ENCODE data around the gene U2SURP. TPM values are rescaled to one million over a fixed set of nuclear protein-coding genes. Genes with fewer than 3 reads are reported as not detected.

Gene U2SURP
- polyA plus RNA-seq, 6 donors from 2014 or later: 87.3 to 188 (median 132) TPM

DNA sequence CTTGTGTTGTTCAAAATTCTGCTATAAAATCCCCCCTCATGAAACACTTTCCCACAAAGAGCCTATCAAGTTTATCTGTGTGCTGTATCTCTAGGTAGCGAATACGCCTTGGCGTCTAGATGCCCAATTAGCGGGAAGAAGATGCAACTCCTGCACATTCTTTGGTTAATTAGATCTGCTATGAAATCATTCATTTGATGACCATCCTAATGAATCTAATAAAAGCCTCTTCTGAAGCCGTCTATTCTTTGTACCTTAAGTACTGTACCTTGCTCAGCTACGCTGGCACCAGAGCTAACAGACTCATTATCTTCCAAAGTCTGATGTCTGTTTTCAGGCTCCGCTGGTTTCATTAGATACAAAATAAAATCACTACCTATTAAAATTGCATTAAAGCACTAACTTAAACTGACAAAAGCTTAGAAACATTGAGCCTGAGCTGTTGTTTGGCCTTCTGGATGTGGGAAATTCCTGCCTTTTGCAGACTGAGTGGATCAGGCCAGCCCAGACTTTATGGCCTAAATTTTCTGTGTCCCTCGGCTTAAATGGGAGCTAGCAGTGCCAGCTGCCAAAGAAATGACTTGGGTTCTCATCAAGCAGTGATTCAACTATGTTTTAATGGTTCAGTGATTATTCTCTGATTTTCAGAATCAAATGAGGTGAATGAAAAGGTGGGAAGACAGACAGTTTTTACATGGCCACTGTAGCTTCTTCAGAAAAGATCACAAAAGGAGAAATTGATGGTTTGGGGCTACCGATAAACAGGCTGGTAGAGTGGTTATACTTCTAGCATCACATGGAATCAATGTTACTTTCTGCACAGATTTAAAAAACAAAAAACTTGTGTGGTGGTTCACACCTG, 89.8 kb downstream of the U2SURP start:
- H3K4me1 Mint-ChIP-seq: no peaks in the 10 kb centered on the region
- no peak for DNase-seq
- peaks cover 0 to 5% (median 1%) of the 10 kb centered on the region in 7 donors for H3K9me3 Mint-ChIP-seq
- H3K36me3 Mint-ChIP-seq: no peaks in the 10 kb centered on the region
- no peaks in the 10 kb centered on the region for H3K27me3 Mint-ChIP-seq
- H3K4me3 Mint-ChIP-seq: no peak overlapping the region
- no peak for ATAC-seq (ENCODE audit: low read depth in 2 of 2)
- no peak overlapping the region for H3K27ac Mint-ChIP-seq

DNA sequence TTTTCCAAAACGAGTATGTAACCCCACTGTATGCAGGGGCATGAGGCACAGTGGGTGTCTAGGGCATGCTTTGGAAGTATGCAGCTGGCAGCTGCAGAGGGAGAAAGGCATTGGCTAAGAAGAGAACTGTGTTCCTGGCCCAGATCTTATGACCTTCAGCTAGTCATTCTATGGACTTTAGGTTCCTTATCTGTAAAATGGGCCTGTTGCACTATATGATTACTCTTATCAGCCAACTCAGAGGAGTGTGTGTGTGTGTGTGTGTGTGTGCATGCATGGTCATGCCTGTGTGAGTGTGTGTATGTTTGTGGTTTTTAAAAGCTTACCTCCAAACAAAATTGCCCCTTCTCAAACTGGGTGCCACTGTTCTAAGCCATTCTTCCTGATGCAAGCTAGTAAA, 90.8 kb downstream of the U2SURP start:
- Mint-ChIP-seq H3K36me3 (no peaks in the 10 kb centered on the region), H3K4me1 (no peaks in the 10 kb centered on the region), H3K9me3 (peaks cover 0 to 6% (median 3%) of the 10 kb centered on the region in 7 donors), H3K27me3 (no peaks in the 10 kb centered on the region), H3K27ac (no peak overlapping the region), H3K4me3 (no peak overlapping the region)
- DNase-seq: no peak
- ATAC-seq (ENCODE audit: low read depth in 2 of 2): no peak

DNA sequence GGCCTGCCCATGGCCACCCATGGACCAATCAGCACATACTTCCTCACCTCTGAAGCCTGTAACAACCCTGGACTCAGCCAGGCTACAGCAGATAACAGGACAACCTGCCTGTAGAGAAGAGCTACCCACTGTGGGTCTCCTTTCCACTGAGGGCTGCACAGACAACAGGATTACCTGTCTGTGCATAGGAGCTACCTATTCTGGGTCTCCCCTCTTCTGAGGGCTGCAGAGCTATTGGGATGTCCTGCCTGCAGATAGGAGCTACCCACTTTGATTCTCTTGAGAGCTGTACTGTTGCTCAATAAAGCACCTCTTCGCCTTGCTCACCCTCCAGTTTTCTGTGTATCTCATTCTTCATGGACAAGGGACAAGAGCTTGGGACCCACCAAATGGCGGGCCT, 94.4 kb downstream of the U2SURP start:
- Mint-ChIP-seq H3K27me3 (peaks cover 7 to 14% (median 10%) of the 10 kb centered on the region in 3 donors), H3K4me1 (no peaks in the 10 kb centered on the region), H3K9me3 (peaks cover 0 to 8% (median 2%) of the 10 kb centered on the region in 7 donors), H3K36me3 (no peaks in the 10 kb centered on the region), H3K27ac (no peak overlapping the region), H3K4me3 (no peak overlapping the region)
- no peak for DNase-seq
- ATAC-seq (ENCODE audit: low read depth in 2 of 2): no peak

DNA sequence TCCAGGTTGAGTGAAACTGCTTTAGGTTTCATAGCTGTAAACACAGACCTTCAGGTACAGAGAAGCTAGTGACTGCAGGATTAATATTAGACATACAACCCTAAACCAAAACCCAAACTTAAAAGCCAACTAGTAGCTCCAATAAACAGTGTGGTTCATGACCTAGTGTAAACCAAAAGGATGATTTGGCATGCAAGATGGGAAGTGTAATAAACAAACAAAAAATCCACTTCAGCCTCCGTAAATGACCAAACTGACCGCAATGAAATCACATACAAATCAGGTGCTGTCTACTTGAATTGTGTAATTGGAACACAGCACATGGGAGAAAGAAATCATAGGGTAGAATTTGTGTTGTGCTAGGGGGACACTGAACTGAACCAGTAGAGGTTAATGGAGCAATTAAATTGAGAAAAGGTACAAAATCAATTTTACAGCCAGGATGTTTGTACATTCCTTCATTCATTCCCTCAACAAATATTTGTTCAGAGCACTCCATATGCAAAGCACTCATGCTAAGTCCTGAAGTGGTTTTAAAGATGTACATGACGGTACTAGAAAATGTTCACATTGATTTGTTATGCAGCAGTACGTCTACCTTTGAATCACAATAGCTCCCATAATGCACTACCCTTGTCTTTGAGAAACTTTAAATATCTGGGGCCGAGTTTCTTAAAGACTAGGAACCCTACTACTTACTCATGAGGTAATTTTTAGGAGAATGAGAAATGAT, 96.8 kb downstream of the U2SURP start:
- no peaks in the 10 kb centered on the region for H3K4me1 Mint-ChIP-seq
- no peak overlapping the region for H3K4me3 Mint-ChIP-seq
- H3K27me3 Mint-ChIP-seq: peaks cover 11 to 25% (median 17%) of the 10 kb centered on the region in 3 donors
- DNase-seq (no peak), ATAC-seq (ENCODE audit: low read depth in 2 of 2) (no peak)
- H3K9me3 Mint-ChIP-seq: peaks cover 0 to 9% (median 3%) of the 10 kb centered on the region in 7 donors
- no peak overlapping the region for H3K27ac Mint-ChIP-seq
- no peaks in the 10 kb centered on the region for H3K36me3 Mint-ChIP-seq

DNA sequence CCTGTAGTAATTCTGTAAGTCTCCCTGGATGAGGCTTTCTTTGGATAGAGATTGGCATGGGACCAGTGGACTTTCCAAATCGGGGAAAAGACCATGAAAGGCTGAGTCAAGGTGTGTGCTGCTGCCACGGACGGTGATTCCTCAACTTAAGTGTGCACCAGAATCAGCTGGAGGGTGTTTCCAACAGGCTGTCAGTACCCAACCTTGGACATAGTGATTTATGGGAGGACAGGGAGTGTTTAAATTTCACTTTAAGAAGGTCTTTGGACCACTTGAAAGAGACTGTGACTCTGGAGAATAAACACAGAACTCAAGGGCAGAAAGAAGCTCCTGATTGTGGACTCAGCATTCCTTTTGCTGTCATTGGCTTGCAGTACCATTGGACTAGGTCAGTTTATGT, 97.8 kb downstream of the U2SURP start:
- H3K9me3 Mint-ChIP-seq: peaks cover 0 to 15% (median 5%) of the 10 kb centered on the region in 7 donors
- H3K4me3 Mint-ChIP-seq: no peak overlapping the region
- DNase-seq (no peak), ATAC-seq (ENCODE audit: low read depth in 2 of 2) (no peak)
- no peaks in the 10 kb centered on the region for H3K4me1 Mint-ChIP-seq
- no peak overlapping the region for H3K27ac Mint-ChIP-seq
- H3K36me3 Mint-ChIP-seq: no peaks in the 10 kb centered on the region
- peaks cover 11 to 25% (median 17%) of the 10 kb centered on the region in 3 donors for H3K27me3 Mint-ChIP-seq

DNA sequence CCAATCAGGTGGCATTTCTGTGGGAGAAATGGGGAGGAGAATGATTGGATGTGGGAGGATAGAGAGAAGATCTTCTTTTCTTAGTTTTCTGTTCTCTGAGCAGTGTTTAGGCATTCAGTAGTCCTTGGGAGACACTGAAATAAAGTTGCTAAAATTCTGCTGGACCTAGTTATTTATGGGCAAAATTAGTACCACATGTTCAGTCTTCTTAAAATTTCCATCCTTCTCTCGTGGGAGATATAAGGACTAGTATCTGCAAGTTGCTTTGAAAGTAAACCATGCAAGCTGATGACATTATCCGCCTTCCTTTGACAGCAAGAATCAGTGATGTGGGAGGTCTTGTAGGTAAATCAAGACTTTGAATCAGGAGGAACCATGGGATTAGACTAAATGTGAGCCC, 98.3 kb downstream of the U2SURP start:
- H3K27ac Mint-ChIP-seq: no peak overlapping the region

DNA sequence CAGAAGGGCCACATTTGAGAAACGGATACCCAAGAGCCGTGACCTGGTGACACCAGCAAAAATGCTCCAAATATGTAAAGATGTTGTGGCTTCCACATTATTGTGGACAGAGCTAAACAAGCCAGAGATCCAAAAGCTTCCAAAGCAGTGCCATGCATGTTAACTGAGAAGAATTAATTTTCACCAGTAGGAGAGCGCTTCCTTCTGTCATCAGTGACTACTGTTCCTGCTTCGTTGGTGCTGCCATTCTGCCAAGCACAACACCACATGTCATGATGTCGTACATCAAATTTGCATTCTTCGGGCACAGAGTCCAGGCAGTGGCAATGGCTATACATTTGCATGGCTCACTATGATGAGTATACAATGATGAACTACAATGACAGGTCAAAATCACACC, 99.1 kb downstream of the U2SURP start:
- no peaks in the 10 kb centered on the region for H3K4me1 Mint-ChIP-seq
- H3K27me3 Mint-ChIP-seq: peaks cover 11 to 25% (median 23%) of the 10 kb centered on the region in 3 donors
- peaks cover 8 to 26% (median 18%) of the 10 kb centered on the region in 7 donors for H3K9me3 Mint-ChIP-seq
- H3K4me3 Mint-ChIP-seq: no peak overlapping the region
- DNase-seq (no peak), ATAC-seq (ENCODE audit: low read depth in 2 of 2) (no peak)
- peaks cover 0 to 10% of the 10 kb centered on the region in 2 donors for H3K36me3 Mint-ChIP-seq
- no peak overlapping the region for H3K27ac Mint-ChIP-seq

More for the DNA sequence above, 98.3 kb downstream of the U2SURP start:
- Mint-ChIP-seq H3K4me3 (no peak overlapping the region), H3K4me1 (no peaks in the 10 kb centered on the region), H3K9me3 (peaks cover 2 to 19% (median 10%) of the 10 kb centered on the region in 7 donors), H3K36me3 (peaks cover 0 to 5% of the 10 kb centered on the region in 2 donors), H3K27me3 (peaks cover 11 to 25% (median 20%) of the 10 kb centered on the region in 3 donors)
- ATAC-seq (ENCODE audit: low read depth in 2 of 2) (no peak), DNase-seq (no peak)

DNA sequence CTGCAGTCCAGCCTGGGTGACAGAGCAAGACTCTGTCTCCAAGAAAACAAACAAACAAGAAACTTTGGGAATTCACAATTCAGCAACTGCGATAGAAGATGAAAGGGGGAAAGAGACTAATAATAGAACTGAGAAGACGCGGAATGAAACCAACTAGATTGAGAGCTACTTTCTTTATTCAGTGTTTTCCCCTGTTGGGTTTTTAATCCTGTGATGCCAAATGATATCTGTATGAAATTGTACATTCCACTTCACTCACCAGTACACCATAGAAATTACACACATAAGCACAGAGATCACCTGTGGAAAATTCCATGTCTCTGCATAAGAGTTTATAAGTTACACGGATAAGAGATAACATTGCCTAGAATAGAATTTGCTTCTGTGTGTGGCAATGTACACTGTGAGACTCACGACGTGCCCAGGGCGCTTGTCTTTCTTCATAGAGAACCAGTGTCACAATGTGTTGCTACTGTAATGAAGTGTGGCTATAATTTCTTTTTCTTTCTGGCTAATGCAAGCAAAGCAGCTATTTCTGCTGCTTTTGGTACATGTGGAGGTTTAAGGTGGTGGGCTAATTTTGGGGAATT, 100.5 kb downstream of the U2SURP start:
- H3K36me3 Mint-ChIP-seq: peaks cover 0 to 22% of the 10 kb centered on the region in 2 donors
- H3K9me3 Mint-ChIP-seq: peaks cover 7 to 35% (median 28%) of the 10 kb centered on the region in 7 donors
- DNase-seq (no peak), ATAC-seq (ENCODE audit: low read depth in 2 of 2) (no peak)
- no peak overlapping the region for H3K27ac Mint-ChIP-seq
- peaks cover 11 to 25% (median 23%) of the 10 kb centered on the region in 3 donors for H3K27me3 Mint-ChIP-seq
- no peaks in the 10 kb centered on the region for H3K4me1 Mint-ChIP-seq
- no peak overlapping the region for H3K4me3 Mint-ChIP-seq

DNA sequence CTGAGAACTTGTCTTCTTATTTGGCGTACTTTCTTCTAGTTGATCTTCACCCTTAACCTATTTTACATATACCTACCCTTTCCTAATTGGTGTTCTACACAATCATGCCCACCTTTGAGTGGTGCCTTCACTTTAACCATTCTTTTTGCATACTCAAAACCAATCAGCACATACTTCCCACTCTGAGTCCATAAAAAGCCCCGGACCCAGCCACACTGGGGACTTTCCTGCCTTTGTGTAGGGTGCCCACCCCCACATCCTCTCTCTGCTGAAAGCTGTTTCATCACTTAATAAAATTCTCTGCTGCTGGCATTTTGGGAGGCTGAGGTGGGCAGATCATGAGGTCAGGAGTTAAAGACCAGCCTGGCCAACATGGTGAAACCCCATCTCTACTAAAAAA, 102.3 kb downstream of the U2SURP start:
- ATAC-seq (ENCODE audit: low read depth in 2 of 2): no peak
- Mint-ChIP-seq H3K27me3 (peaks cover 11 to 25% (median 23%) of the 10 kb centered on the region in 3 donors), H3K9me3 (peaks cover 7 to 30% (median 28%) of the 10 kb centered on the region in 7 donors), H3K4me1 (no peaks in the 10 kb centered on the region), H3K36me3 (peaks cover 0 to 22% of the 10 kb centered on the region in 2 donors), H3K4me3 (no peak overlapping the region), H3K27ac (no peak overlapping the region)
- no peak for DNase-seq

DNA sequence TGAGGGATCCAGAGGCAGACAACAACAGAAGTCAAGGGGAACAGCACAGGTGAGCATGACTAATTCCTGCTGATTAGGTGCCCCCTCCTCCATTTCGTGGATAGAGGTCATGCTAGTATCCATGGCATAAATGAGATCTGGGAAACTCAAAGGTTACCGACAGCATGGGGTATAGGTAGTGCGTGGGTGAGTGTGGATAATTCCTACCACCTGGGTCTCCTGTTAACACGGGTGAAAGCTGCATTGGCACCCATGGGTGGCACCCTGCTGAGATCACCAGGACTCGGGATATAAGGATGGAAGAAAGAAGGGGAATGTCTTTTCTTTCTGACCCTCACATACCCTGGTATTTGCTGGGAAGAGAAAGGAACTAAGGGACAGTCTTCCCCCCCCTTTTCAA, 103.8 kb downstream of the U2SURP start:
- ATAC-seq (ENCODE audit: low read depth in 2 of 2): no peak
- no peak overlapping the region for H3K4me3 Mint-ChIP-seq
- no peak for DNase-seq
- H3K4me1 Mint-ChIP-seq: no peaks in the 10 kb centered on the region
- H3K27me3 Mint-ChIP-seq: peaks cover 4 to 14% (median 14%) of the 10 kb centered on the region in 3 donors
- peaks cover 0 to 22% of the 10 kb centered on the region in 2 donors for H3K36me3 Mint-ChIP-seq
- H3K9me3 Mint-ChIP-seq: peaks cover 7 to 30% (median 28%) of the 10 kb centered on the region in 7 donors
- peak overlapping the region in 1 of 6 donors; percentile 38 for H3K27ac Mint-ChIP-seq

DNA sequence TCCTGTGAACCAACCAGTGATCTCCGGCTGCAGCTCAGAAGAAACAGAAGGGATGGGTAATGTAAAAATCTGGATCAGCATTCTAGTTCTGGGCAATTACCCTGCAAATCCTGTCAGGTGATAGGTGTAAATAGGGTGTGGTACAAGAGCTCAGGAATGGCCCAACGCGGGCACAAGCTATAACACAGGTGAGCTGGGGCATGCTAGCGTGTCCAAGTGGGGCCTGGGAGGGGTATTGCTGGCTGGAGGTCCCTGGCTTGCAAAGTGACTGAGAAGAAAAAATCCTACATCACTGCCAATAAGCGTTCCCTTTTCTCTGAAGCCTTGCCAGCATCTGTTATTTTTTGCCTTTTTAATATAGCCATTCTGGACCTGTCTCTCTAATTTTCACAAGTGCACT, 108.5 kb downstream of the U2SURP start:
- Mint-ChIP-seq H3K9me3 (peaks cover 3 to 20% (median 16%) of the 10 kb centered on the region in 7 donors), H3K4me3 (no peak overlapping the region), H3K27me3 (peaks cover 0 to 9% (median 3%) of the 10 kb centered on the region in 3 donors), H3K27ac (no peak overlapping the region), H3K36me3 (peaks cover 0 to 16% of the 10 kb centered on the region in 2 donors), H3K4me1 (no peaks in the 10 kb centered on the region)
- ATAC-seq (ENCODE audit: low read depth in 2 of 2) (no peak), DNase-seq (no peak)

Data from naive B cell (primary cell).